K562 (cell line): ENCODE results near the gene VPS9D1. TPM values are rescaled to one million over a fixed set of nuclear protein-coding genes. Genes with fewer than 3 reads are reported as not detected.

Experiments used
- ATAC-seq: fragments of 200-7000 bp; cut with Tn5 transposase; 3 replicates; pipeline ENCODE4 v1.9.1; 2020; ENCODE audit warnings: moderate library complexity
- BruUV-seq: library from RNA; stranded (reverse); fragments of 400-500 nt; replicated peaks from 2 replicates; lab custom pipeline; 2021; lab: Mats Ljungman, UMichigan
- CTCF ChIA-PET: fragments of 300-600 bp; formaldehyde crosslinking; extraction: SDS; loops from one replicate; lab custom pipeline; 2021; ENCODE audit warnings: low intra/inter-chr PET ratio; lab: Yijun Ruan, JAX
- POLR2A ChIA-PET: fragments of 300-600, 350-650 bp; sonication (Branson Sonifier 250); formaldehyde crosslinking; extraction: SDS; loops from one replicate; lab custom pipeline; 2021; ENCODE audit warnings: antibody characterized with exemption, inconsistent platforms; lab: Yijun Ruan, JAX
- DNase-seq, 4 experiments: peaks; one replicate each; pipeline versions ENCODE4 v3.0.0 to v3.0.0-alpha.2; 2011 to 2018; ENCODE audit warnings: low spot score in 3 of 4, mixed read lengths in 3 of 4; ENCODE audit errors: extremely low read depth in 1 of 4
- FAIRE-seq: peaks from 2 replicates; lab custom pipeline; 2011; peaks lifted over from hg19 to GRCh38; lab: Jason Lieb, UNC
- H2AFZ ChIP-seq: 2 replicates; pipeline ENCODE4 v1.6.0; 2011; ENCODE audit warnings: low read depth, low read length, control low read depth, inconsistent platforms
- H3K27ac ChIP-seq: fragments of 200-600 bp; 3 replicates; pipeline ENCODE4 v1.8.0; 2011; ENCODE audit warnings: low read depth, mild to moderate bottlenecking, control low read depth, inconsistent platforms, low read length, moderate library complexity, mixed read lengths; ENCODE audit errors: extremely low read depth
- H3K27me3 ChIP-seq, 2 experiments: fragments of 300-600 bp in 1 of 2; 2 replicates in 1 of 2; 3 replicates in 1 of 2; pipeline versions ENCODE4 v1.6.0 to v1.8.0; 2011; ENCODE audit warnings: inconsistent platforms in 2 of 2, low read length in 2 of 2, mild to moderate bottlenecking in 1 of 2, mixed read lengths in 1 of 2, moderate library complexity in 1 of 2; ENCODE audit not compliant: control insufficient read depth in 2 of 2, insufficient read depth in 2 of 2
- H3K36me3 ChIP-seq: fragments of 300-600 bp; 3 replicates; pipeline ENCODE4 v1.8.0; 2011; ENCODE audit warnings: mild to moderate bottlenecking, low read length, inconsistent platforms; ENCODE audit not compliant: control insufficient read depth, insufficient read depth
- H3K4me1 ChIP-seq, 2 experiments: fragments of 200-600 bp in 1 of 2; replicated peaks in 1 of 2; 2 replicates in 1 of 2; 3 replicates in 1 of 2; pipeline versions ENCODE4 v1.5.1 to v1.8.0; 2011; ENCODE audit warnings: inconsistent platforms in 2 of 2, low read length in 2 of 2, mild to moderate bottlenecking in 1 of 2, mixed read lengths in 1 of 2, moderate library complexity in 1 of 2; ENCODE audit not compliant: control insufficient read depth in 2 of 2, insufficient read depth in 2 of 2
- H3K4me2 ChIP-seq: 2 replicates; pipeline ENCODE4 v1.6.1; 2011; ENCODE audit warnings: low read length, control low read depth, inconsistent platforms, mixed read lengths; ENCODE audit not compliant: insufficient read depth
- H3K4me3 ChIP-seq: fragments of 200-600 bp; sonication (generic), shearing (Covaris generic); 2 replicates; pipeline ENCODE4 v1.5.1; 2016; ENCODE audit warnings: control low read depth, inconsistent platforms
- H3K79me2 ChIP-seq: fragments of 200-600 bp; 3 replicates; pipeline ENCODE4 v1.8.0; 2011; ENCODE audit warnings: low read length, inconsistent platforms; ENCODE audit not compliant: control insufficient read depth, insufficient read depth
- H3K9ac ChIP-seq, 2 experiments: 2 replicates each; pipeline versions ENCODE4 v1.6.0 to v1.6.1; 2011; ENCODE audit warnings: low read depth in 2 of 2, low read length in 2 of 2, control low read depth in 1 of 2, inconsistent platforms in 1 of 2, mild to moderate bottlenecking in 1 of 2, mixed read lengths in 1 of 2; ENCODE audit not compliant: insufficient read depth in 1 of 2
- H3K9me1 ChIP-seq: one replicate; pipeline ENCODE4 v1.6.0; 2011; ENCODE audit warnings: inconsistent platforms, mild to moderate bottlenecking, low read length, moderate library complexity; ENCODE audit not compliant: control insufficient read depth, insufficient read depth
- H3K9me3 ChIP-seq: replicated peaks from 2 replicates; pipeline ENCODE4 v1.5.1; 2011; ENCODE audit warnings: low read depth, low read length, inconsistent platforms; ENCODE audit not compliant: control insufficient read depth, insufficient read depth
- H4K20me1 ChIP-seq: replicated peaks from 2 replicates; pipeline ENCODE4 v1.6.1; 2011; ENCODE audit warnings: low read length, inconsistent platforms, mixed read lengths; ENCODE audit not compliant: control insufficient read depth, insufficient read depth
- CBX8 ChIP-seq: fragments of 200-600 bp; sonication (generic); IDR thresholded peaks from 2 replicates; pipeline ENCODE4 v1.6.1; 2012; ENCODE audit warnings: borderline replicate concordance, mixed run types, low read depth, mild to moderate bottlenecking, moderate library complexity, mixed read lengths, low read length, control low read depth, inconsistent platforms; ENCODE audit not compliant: poor library complexity, severe bottlenecking; ENCODE audit errors: extremely low read depth
- CCNT2 ChIP-seq: IDR thresholded peaks from 2 replicates; pipeline ENCODE4 v1.6.1; 2011; ENCODE audit warnings: borderline replicate concordance, low read depth, mild to moderate bottlenecking, moderate library complexity, mixed read lengths, low read length; ENCODE audit not compliant: insufficient read length; ENCODE audit errors: extremely low read depth
- CHD4 ChIP-seq: fragments of 200-600 bp; sonication (generic); IDR thresholded peaks from 3 replicates; pipeline ENCODE4 v1.6.1; 2012; ENCODE audit warnings: low read depth, mild to moderate bottlenecking, mixed read lengths, low read length, inconsistent platforms; ENCODE audit not compliant: insufficient read depth, insufficient replicate concordance, poor library complexity, severe bottlenecking
- FOXP1 ChIP-seq: sonication (generic); formaldehyde crosslinking; IDR thresholded peaks from 2 replicates; pipeline ENCODE4 v1.8.0; 2022; ENCODE audit warnings: mild to moderate bottlenecking, missing genetic modification reagents
- HDAC6 ChIP-seq: IDR thresholded peaks from 2 replicates; pipeline ENCODE4 v1.6.1; 2012; ENCODE audit warnings: low read depth, mild to moderate bottlenecking, control low read depth, inconsistent platforms, low read length, moderate library complexity
- JUND ChIP-seq, 2 experiments: IDR thresholded peaks; 2 replicates in 1 of 2; 3 replicates in 1 of 2; pipeline ENCODE4 v1.6.1; 2011; ENCODE audit warnings: borderline replicate concordance in 2 of 2, low read depth in 2 of 2, low read length in 2 of 2, improper control_type of control experiment in 1 of 2, missing biosample characterization in 1 of 2, missing genetic modification characterization in 1 of 2, missing genetic modification reagents in 1 of 2
- NCOA2 ChIP-seq, 2 experiments: fragments of 450-650 bp; IDR thresholded peaks; 2 replicates each; pipeline ENCODE4 v1.6.1; 2018; ENCODE audit warnings: mild to moderate bottlenecking in 2 of 2, moderate library complexity in 1 of 2; ENCODE audit not compliant: partially characterized antibody in 2 of 2
- PRPF4 ChIP-seq: fragments of 200-400 bp; formaldehyde crosslinking; IDR thresholded peaks from one replicate; pipeline ENCODE4 v1.6.1; 2017; ENCODE audit warnings: low read length, low read depth, mild to moderate bottlenecking; ENCODE audit not compliant: insufficient read depth, poor library complexity, severe bottlenecking
- SMARCC2 ChIP-seq: fragments of 450-650 bp; IDR thresholded peaks from 2 replicates; pipeline ENCODE4 v1.6.1; 2017; ENCODE audit warnings: antibody characterized with exemption, moderate library complexity, mild to moderate bottlenecking, low read depth
- SRF ChIP-seq, 2 experiments: fragments of 250-450, 450-650 bp in 1 of 2; sonication (Bioruptor Pico) in 1 of 2; sonication (generic) in 1 of 2; formaldehyde crosslinking; IDR thresholded peaks; 2 replicates each; pipeline versions ENCODE4 v1.5.0 to v1.5.1; 2020 to 2022; ENCODE audit warnings: mild to moderate bottlenecking in 1 of 2, missing genetic modification reagents in 1 of 2
- WHSC1 ChIP-seq: IDR thresholded peaks from one replicate; pipeline ENCODE4 v1.6.1; 2012; ENCODE audit warnings: low read length, control low read depth, inconsistent platforms
- ZNF217 ChIP-seq: sonication (generic); formaldehyde crosslinking; IDR thresholded peaks from 2 replicates; pipeline ENCODE4 v1.8.0; 2022; ENCODE audit warnings: mild to moderate bottlenecking, missing genetic modification reagents
- WGBS: fragments of 100-300 bp; shearing (Covaris generic); methylation state at CpG from one replicate; pipeline ENCODE4 v1.1.6; 2016; ENCODE audit warnings: low coverage, mixed read lengths; ENCODE audit not compliant: insufficient coverage; ENCODE audit errors: missing lambda C conversion rate; 5-methylcytosine and 5-hydroxymethylcytosine counted together
- in situ Hi-C: fragments of 300-500 bp; cut with MboI; formaldehyde crosslinking; loops from 4 replicates; pipeline ENCODE4 v1.15.0; 2018; ENCODE audit warnings: inconsistent platforms, mixed read lengths
- intact Hi-C: fragments of 100-400 bp; cut with micrococcal nuclease; formaldehyde crosslinking; loops from 2 replicates; pipeline ENCODE4 v1.14.2; 2022
- polyA plus RNA-seq, 8 experiments: library from polyadenylated mRNA; depleted of rRNA in 4 of 8; stranded (reverse) in 5 of 8; unstranded in 3 of 8; fragments of >200 nt; fragmentation: Nextera tagmentation in 2 of 8; fragmentation: Illumina TruSeq in 1 of 8; extraction: Ambion mirVana in 2 of 8; extraction: Trizol in 1 of 8; gene quantifications; 2 replicates each; pipeline versions ENCODE4 v1.2.1 to v1.2.3, GENCODE V29; 2011 to 2014; ENCODE audit warnings: inconsistent platforms in 1 of 8, missing spikeins in 1 of 8
- total RNA-seq, 7 experiments: library from RNA; depleted of rRNA in 6 of 7; stranded (reverse); fragments of >200 nt in 6 of 7; fragmentation: Illumina TruSeq in 2 of 7; extraction: Trizol in 2 of 7; gene quantifications; 2 replicates each; pipeline versions ENCODE4 v1.2.1 to v1.2.3, GENCODE V29; 2011 to 2021; ENCODE audit warnings: low replicate concordance in 1 of 7
- TF ChIP-seq, protein P1 (sequence below): IDR thresholded peaks from 2 replicates; pipeline ENCODE4 v1.6.1; 2014; ENCODE audit warnings: antibody characterized with exemption

The VPS9D1 gene
- total and polyA plus RNA-seq, 9 of the 15 experiments (the other 6 are each of a cell fraction or from before 2014, with no cell fraction given), result 0.33 to 3.1 (median 1.1) TPM

GRCh38 chr16:89770367-89770766 lies 49.7 kb upstream of the VPS9D1 start:
- H2AFZ ChIP-seq, result no peak overlapping the region
- no peaks in the 10 kb centered on the region for H3K4me1 ChIP-seq
- ChIA-PET CTCF (no interaction called here), POLR2A (interaction anchor here (0.9 to 2.0 kb wide), 5 partner anchors 9 to 41 kb away, joined by 3 to 9 read pairs (median 4); no protein-coding TSS in a partner anchor)
- H3K36me3 ChIP-seq, result peaks cover 95% of the 10 kb centered on the region
- H3K9me3 ChIP-seq, result no peaks in the 10 kb centered on the region
- in situ Hi-C loops (no loop called here), intact Hi-C loops (no loop called here)
- ATAC-seq (no peak), DNase-seq (no peak), FAIRE-seq (no peak)
- no peaks in the 10 kb centered on the region for H3K27me3 ChIP-seq
- H4K20me1 ChIP-seq, result no peaks in the 10 kb centered on the region
- H3K27ac ChIP-seq, result no peak overlapping the region
- H3K9me1 ChIP-seq, result no peaks in the 10 kb centered on the region
- H3K4me3 ChIP-seq, result no peak overlapping the region
- no peak overlapping the region for H3K4me2 ChIP-seq
- WGBS, result 95% methylated on average over 6 of the region's 16 CpGs
- H3K79me2 ChIP-seq, result no peaks in the 10 kb centered on the region
- H3K9ac ChIP-seq, result no peak overlapping the region
- BruUV-seq, result no TSS peak
- TF ChIP-seq SRF (CRISPR knock-in tag; IDR thresholded peaks at IDR 0.05) (no peak), CHD4 (no peak), FOXP1 (CRISPR knock-in tag) (no peak), WHSC1 (no peak), ZNF217 (no peak), HDAC6 (no peak), JUND (IDR thresholded peaks at IDR 0.05; ENCODE audit: borderline replicate concordance, low read depth, low read length) (no peak), JUND (tag; IDR thresholded peaks at IDR 0.05; ENCODE audit: borderline replicate concordance, low read depth, low read length) (no peak), NCOA2 (IDR thresholded peaks at IDR 0.05; ENCODE audit: partially characterized antibody in 2 of 2) (no peak), CBX8 (no peak), SMARCC2 (no peak), PRPF4 (no peak), CCNT2 (no peak)
- TF ChIP-seq, protein P1, sequence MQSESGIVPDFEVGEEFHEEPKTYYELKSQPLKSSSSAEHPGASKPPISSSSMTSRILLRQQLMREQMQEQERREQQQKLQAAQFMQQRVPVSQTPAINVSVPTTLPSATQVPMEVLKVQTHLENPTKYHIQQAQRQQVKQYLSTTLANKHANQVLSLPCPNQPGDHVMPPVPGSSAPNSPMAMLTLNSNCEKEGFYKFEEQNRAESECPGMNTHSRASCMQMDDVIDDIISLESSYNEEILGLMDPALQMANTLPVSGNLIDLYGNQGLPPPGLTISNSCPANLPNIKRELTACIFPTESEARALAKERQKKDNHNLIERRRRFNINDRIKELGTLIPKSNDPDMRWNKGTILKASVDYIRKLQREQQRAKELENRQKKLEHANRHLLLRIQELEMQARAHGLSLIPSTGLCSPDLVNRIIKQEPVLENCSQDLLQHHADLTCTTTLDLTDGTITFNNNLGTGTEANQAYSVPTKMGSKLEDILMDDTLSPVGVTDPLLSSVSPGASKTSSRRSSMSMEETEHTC, result no peak
